Measurements from ENCODE around the gene NKAPL.
A peak's percentile ranks its signal among the peaks of the same experiment; 100 is the strongest.
"Not testable (repeated sequence)": the region's sequence is repeated elsewhere in the genome, so short reads cannot be mapped to it uniquely, and the experiment has no call there.

The NKAPL gene

DNA sequence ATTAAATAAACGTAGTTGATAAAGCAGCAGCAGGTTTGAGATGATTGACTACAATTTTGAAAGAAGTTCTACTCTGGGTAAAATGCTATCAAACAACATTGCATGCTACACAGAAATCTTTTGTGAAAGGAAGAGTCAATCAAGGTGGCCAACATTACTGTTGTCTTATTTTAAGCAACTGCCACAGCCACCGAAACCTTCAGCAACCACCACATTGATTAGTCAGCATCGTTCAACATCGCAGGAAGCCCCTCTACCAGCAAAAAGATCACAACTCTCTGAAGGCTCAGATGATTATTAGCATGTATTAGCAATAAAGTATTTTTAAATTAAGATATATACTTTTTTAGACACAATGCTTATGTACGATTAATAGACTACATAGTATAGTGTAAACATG lies 36.2 kb downstream of the NKAPL start:
- Histone ChIP-seq H3K27ac (no peak overlapping the region), H3K4me2 (peak overlapping the region; percentile 63), H2AFZ (ENCODE audit: low read depth) (no peak overlapping the region), H3K36me3 (ENCODE audit: insufficient read depth) (no peaks in the 10 kb centered on the region), H3K27me3 (ENCODE audit: insufficient read depth, low read depth) (no peaks in the 10 kb centered on the region; the same call in 1 of the 2 replicates), H3K4me1 (ENCODE audit: low read depth, poor library complexity, severe bottlenecking) (peaks cover 34% of the 10 kb centered on the region), H3K4me3 (IDR thresholded peaks at IDR 0.05; ENCODE audit: insufficient read depth, low read depth, low read length) (no peak overlapping the region), H4K20me1 (ENCODE audit: insufficient read depth) (no peaks in the 10 kb centered on the region), H3K79me2 (ENCODE audit: insufficient read depth, low read depth) (no peaks in the 10 kb centered on the region), H3K9ac (no peak overlapping the region)
- TF ChIP-seq, protein P1, sequence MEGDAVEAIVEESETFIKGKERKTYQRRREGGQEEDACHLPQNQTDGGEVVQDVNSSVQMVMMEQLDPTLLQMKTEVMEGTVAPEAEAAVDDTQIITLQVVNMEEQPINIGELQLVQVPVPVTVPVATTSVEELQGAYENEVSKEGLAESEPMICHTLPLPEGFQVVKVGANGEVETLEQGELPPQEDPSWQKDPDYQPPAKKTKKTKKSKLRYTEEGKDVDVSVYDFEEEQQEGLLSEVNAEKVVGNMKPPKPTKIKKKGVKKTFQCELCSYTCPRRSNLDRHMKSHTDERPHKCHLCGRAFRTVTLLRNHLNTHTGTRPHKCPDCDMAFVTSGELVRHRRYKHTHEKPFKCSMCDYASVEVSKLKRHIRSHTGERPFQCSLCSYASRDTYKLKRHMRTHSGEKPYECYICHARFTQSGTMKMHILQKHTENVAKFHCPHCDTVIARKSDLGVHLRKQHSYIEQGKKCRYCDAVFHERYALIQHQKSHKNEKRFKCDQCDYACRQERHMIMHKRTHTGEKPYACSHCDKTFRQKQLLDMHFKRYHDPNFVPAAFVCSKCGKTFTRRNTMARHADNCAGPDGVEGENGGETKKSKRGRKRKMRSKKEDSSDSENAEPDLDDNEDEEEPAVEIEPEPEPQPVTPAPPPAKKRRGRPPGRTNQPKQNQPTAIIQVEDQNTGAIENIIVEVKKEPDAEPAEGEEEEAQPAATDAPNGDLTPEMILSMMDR (conservative IDR thresholded peaks at IDR 0.05; ENCODE audit: low read depth, low read length): no peak

DNA sequence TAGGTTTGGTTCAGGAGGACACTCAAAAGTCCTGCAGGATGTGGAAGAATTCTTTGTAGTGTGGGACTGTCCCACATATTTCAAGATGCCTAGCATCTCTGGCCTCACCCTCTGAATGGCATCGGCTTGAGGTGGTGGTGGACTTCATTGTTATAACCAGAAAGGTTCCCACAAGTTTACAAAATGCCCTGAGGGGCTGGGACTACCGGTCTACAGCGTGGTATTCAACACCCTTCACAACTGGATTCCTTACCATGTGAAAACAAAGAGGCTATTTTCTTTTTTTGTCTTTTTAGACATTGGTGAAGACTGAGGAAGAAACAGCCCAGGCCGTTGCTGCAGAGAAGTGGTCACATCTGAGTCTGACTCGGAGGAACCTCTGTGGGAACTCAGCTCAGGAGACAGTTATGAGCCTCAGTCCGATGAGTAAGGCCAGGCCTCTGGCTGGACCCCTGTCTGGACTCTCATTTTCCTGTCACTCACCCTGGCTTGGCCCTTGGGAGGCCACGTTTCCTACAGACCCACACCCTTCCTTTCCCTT lies 37.5 kb downstream of the NKAPL start:
- Histone ChIP-seq H2AFZ (ENCODE audit: low read depth) (no peak overlapping the region), H3K4me1 (ENCODE audit: low read depth, poor library complexity, severe bottlenecking) (peaks cover 34% of the 10 kb centered on the region), H3K36me3 (ENCODE audit: insufficient read depth) (no peaks in the 10 kb centered on the region), H3K27ac (no peak overlapping the region), H3K4me3 (IDR thresholded peaks at IDR 0.05; ENCODE audit: insufficient read depth, low read depth, low read length) (no peak overlapping the region), H4K20me1 (ENCODE audit: insufficient read depth) (no peaks in the 10 kb centered on the region), H3K27me3 (ENCODE audit: insufficient read depth, low read depth) (no peaks in the 10 kb centered on the region; the same call in 1 of the 2 replicates), H3K79me2 (ENCODE audit: insufficient read depth, low read depth) (no peaks in the 10 kb centered on the region), H3K4me2 (peak overlapping the region; percentile 63; the same call in 1 of the 2 replicates), H3K9ac (no peak overlapping the region)
- TF ChIP-seq, protein P1 (conservative IDR thresholded peaks at IDR 0.05; ENCODE audit: low read depth, low read length): no peak

DNA sequence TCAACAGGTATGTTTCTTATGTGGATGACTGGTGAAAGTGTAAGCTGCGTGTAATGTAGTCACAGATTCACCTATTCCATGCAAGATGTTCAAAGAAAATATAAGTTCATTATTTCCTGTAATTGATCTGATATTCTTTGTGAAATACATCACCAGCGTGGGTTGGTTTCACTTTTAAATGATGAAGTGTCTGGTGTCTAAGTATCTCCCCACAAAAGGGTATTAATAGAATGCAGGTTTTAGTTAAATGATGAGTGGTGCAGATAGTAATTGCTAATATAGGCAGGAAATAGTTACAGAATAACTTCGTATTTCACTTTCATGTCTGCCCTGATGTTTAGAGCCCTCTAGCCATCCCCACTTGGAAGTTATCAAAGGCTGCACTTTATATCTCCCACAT lies 44.5 kb downstream of the NKAPL start:
- Histone ChIP-seq H3K4me3 (IDR thresholded peaks at IDR 0.05; ENCODE audit: insufficient read depth, low read depth, low read length) (no peak overlapping the region), H3K36me3 (ENCODE audit: insufficient read depth) (no peaks in the 10 kb centered on the region), H3K4me2 (no peak overlapping the region), H3K79me2 (ENCODE audit: insufficient read depth, low read depth) (no peaks in the 10 kb centered on the region), H4K20me1 (ENCODE audit: insufficient read depth) (no peaks in the 10 kb centered on the region), H3K27ac (no peak overlapping the region), H3K27me3 (ENCODE audit: insufficient read depth, low read depth) (no peaks in the 10 kb centered on the region), H3K9ac (no peak overlapping the region), H2AFZ (ENCODE audit: low read depth) (no peak overlapping the region), H3K4me1 (ENCODE audit: low read depth, poor library complexity, severe bottlenecking) (no peaks in the 10 kb centered on the region)
- TF ChIP-seq, protein P1 (conservative IDR thresholded peaks at IDR 0.05; ENCODE audit: low read depth, low read length): no peak

DNA sequence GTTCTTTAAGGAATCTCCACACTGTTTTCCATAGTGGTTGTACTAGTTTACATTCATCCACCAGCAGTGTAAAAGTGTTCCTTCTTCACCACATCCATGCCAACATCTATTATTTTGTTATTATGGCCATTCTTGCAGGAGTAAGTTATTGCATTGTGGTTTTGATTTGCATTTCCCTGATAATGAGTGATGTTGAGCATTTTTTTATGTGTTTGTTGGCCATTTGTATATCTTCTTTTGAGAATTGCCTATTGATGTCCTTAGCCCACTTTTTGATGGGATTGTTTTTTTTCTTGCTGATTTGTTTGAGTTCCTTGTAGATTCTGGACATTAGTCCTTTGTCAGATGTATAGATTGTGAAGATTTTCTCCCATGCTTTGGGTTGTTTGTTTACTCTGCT lies 47.3 kb downstream of the NKAPL start:
- H3K4me3 ChIP-seq (IDR thresholded peaks at IDR 0.05; ENCODE audit: insufficient read depth, low read depth, low read length); H2AFZ ChIP-seq (ENCODE audit: low read depth); H3K27me3 ChIP-seq (ENCODE audit: insufficient read depth, low read depth); H3K4me1 ChIP-seq (ENCODE audit: low read depth, poor library complexity, severe bottlenecking); H3K4me2 ChIP-seq; H3K79me2 ChIP-seq (ENCODE audit: insufficient read depth, low read depth); H4K20me1 ChIP-seq (ENCODE audit: insufficient read depth); H3K9ac ChIP-seq; H3K36me3 ChIP-seq (ENCODE audit: insufficient read depth); H3K27ac ChIP-seq: not testable (repeated sequence)

Data from KMS-11 (cell line).